AG04449 (cell line): ENCODE data around the gene FMN2.
"Not testable (repeated sequence)": the region's sequence is repeated elsewhere in the genome, so short reads cannot be mapped to it uniquely, and the experiment has no call there.

Experiments
- CTCF ChIA-PET: fragments of 350-600 bp; formaldehyde crosslinking; extraction: SDS; loops from one replicate; lab custom pipeline; 2021; ENCODE audit warnings: antibody characterized with exemption; lab: Yijun Ruan, JAX
- POLR2A ChIA-PET: fragments of 400-600, 350-600 bp; formaldehyde crosslinking; extraction: SDS; loops from one replicate; lab custom pipeline; 2020; ENCODE audit warnings: antibody characterized with exemption, inconsistent platforms; lab: Yijun Ruan, JAX
- DNase-seq: peaks from one replicate; pipeline ENCODE4 v3.0.0-alpha.2; 2010; ENCODE audit warnings: low read depth, low spot score
- H3K4me3 ChIP-seq: 2 replicates; pipeline ENCODE4 v1.5.1; 2011; ENCODE audit warnings: low read depth, mild to moderate bottlenecking, control low read depth, low read length
- TF ChIP-seq, protein P1 (sequence below): IDR thresholded peaks from one replicate; pipeline ENCODE4 v1.5.1; 2011; ENCODE audit warnings: mild to moderate bottlenecking, moderate library complexity, low read length, control low read depth, inconsistent platforms; ENCODE audit not compliant: insufficient read depth; ENCODE audit errors: missing control alignments

FMN2 gene

GRCh38 chr1:240274569-240274968 lies 182.9 kb downstream of the FMN2 start:
- TF ChIP-seq, protein P1, sequence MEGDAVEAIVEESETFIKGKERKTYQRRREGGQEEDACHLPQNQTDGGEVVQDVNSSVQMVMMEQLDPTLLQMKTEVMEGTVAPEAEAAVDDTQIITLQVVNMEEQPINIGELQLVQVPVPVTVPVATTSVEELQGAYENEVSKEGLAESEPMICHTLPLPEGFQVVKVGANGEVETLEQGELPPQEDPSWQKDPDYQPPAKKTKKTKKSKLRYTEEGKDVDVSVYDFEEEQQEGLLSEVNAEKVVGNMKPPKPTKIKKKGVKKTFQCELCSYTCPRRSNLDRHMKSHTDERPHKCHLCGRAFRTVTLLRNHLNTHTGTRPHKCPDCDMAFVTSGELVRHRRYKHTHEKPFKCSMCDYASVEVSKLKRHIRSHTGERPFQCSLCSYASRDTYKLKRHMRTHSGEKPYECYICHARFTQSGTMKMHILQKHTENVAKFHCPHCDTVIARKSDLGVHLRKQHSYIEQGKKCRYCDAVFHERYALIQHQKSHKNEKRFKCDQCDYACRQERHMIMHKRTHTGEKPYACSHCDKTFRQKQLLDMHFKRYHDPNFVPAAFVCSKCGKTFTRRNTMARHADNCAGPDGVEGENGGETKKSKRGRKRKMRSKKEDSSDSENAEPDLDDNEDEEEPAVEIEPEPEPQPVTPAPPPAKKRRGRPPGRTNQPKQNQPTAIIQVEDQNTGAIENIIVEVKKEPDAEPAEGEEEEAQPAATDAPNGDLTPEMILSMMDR: no peak
- ChIA-PET CTCF (no interaction called here), POLR2A (no interaction called here)
- H3K4me3 ChIP-seq: no peak overlapping the region
- DNase-seq: no peak

- CTCF ChIA-PET, POLR2A ChIA-PET, H3K4me3 ChIP-seq, DNase-seq: not testable (repeated sequence)
Measured at GRCh38 chr1:240275219-240275618, 183.5 kb downstream of the FMN2 start.

- ChIA-PET CTCF (interaction anchor here (1.3 kb wide), 1 partner anchor 20 kb away, joined by 3 read pairs; no protein-coding TSS in a partner anchor), POLR2A (no interaction called here)
- H3K4me3 ChIP-seq: no peak overlapping the region
- TF ChIP-seq, protein P1: no peak
- no peak for DNase-seq
Measured at GRCh38 chr1:240278082-240278481, 186.4 kb downstream of the FMN2 start.

- TF ChIP-seq, protein P1: no peak
- H3K4me3 ChIP-seq: no peak overlapping the region
- DNase-seq: no peak
- CTCF ChIA-PET: no interaction called here
- POLR2A ChIA-PET: no interaction called here
Measured at GRCh38 chr1:240280560-240281322, 189.1 kb downstream of the FMN2 start.

GRCh38 chr1:240282061-240282830 lies 190.6 kb downstream of the FMN2 start:
- POLR2A ChIA-PET: no interaction called here
- CTCF ChIA-PET: no interaction called here
- DNase-seq: no peak
- H3K4me3 ChIP-seq: no peak overlapping the region
- TF ChIP-seq, protein P1: no peak

- TF ChIP-seq, protein P1: no peak
- POLR2A ChIA-PET: interaction anchor here (0.7 kb wide), 1 partner anchor 78 kb away, joined by 3 read pairs; no protein-coding TSS in a partner anchor
- CTCF ChIA-PET: interaction anchor here (0.6 to 1.8 kb wide), 2 partner anchors 20 to 63 kb away, joined by 3 read pairs; no protein-coding TSS in a partner anchor
- H3K4me3 ChIP-seq: no peak overlapping the region
- DNase-seq: no peak
Measured at GRCh38 chr1:240284656-240285414, 193.2 kb downstream of the FMN2 start.
